Measurements from ENCODE around the gene MAP3K7CL. TPM values are rescaled to one million over a fixed set of nuclear protein-coding genes. Genes with fewer than 3 reads are reported as not detected.

The MAP3K7CL gene
- total RNA-seq, 6 experiments from 2014 or later, result 6.2 to 11.4 (median 7.6) TPM

- H3K36me3 Mint-ChIP-seq (ENCODE audit: low read depth), result 0 out of 2 replicates have a peak, but pooled peaks cover 4% of the 10 kb centered on the region
- no peak overlapping the region for H3K4me3 Mint-ChIP-seq
- H3K27me3 Mint-ChIP-seq (ENCODE audit: insufficient read depth), result no peaks in the 10 kb centered on the region
- no peaks in the 10 kb centered on the region for H3K9me3 Mint-ChIP-seq
- DNase-seq, result no peak
- peak overlapping the region; percentile 39; the same call in 1 of the 2 replicates for H3K27ac Mint-ChIP-seq
- H3K4me1 Mint-ChIP-seq (ENCODE audit: low read depth), result peaks cover 46% of the 10 kb centered on the region
- TF ChIP-seq, protein P1, sequence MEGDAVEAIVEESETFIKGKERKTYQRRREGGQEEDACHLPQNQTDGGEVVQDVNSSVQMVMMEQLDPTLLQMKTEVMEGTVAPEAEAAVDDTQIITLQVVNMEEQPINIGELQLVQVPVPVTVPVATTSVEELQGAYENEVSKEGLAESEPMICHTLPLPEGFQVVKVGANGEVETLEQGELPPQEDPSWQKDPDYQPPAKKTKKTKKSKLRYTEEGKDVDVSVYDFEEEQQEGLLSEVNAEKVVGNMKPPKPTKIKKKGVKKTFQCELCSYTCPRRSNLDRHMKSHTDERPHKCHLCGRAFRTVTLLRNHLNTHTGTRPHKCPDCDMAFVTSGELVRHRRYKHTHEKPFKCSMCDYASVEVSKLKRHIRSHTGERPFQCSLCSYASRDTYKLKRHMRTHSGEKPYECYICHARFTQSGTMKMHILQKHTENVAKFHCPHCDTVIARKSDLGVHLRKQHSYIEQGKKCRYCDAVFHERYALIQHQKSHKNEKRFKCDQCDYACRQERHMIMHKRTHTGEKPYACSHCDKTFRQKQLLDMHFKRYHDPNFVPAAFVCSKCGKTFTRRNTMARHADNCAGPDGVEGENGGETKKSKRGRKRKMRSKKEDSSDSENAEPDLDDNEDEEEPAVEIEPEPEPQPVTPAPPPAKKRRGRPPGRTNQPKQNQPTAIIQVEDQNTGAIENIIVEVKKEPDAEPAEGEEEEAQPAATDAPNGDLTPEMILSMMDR (IDR thresholded peaks at IDR 0.05), result no peak
Measured at GRCh38 chr21:29104239-29104708, 26.2 kb upstream of the MAP3K7CL start.

- Mint-ChIP-seq H3K4me1 (ENCODE audit: low read depth) (peaks cover 37% of the 10 kb centered on the region), H3K4me3 (peak overlapping the region; percentile 18), H3K27me3 (ENCODE audit: insufficient read depth) (no peaks in the 10 kb centered on the region), H3K27ac (peak overlapping the region; percentile 64), H3K36me3 (ENCODE audit: low read depth) (0 out of 2 replicates have a peak, but pooled peaks cover 4% of the 10 kb centered on the region), H3K9me3 (no peaks in the 10 kb centered on the region)
- TF ChIP-seq, protein P1 (IDR thresholded peaks at IDR 0.05), result no peak
- DNase-seq, result peak; percentile 59
Measured at GRCh38 chr21:29105218-29105617, 25.2 kb upstream of the MAP3K7CL start.

GRCh38 chr21:29114765-29115500 is 15.5 kb upstream of the MAP3K7CL start:
- peaks cover 1% of the 10 kb centered on the region for H3K27me3 Mint-ChIP-seq (ENCODE audit: insufficient read depth)
- no peaks in the 10 kb centered on the region for H3K9me3 Mint-ChIP-seq
- peak overlapping the region; percentile 51 for H3K27ac Mint-ChIP-seq
- TF ChIP-seq, protein P1 (IDR thresholded peaks at IDR 0.05), result no peak
- H3K4me3 Mint-ChIP-seq, result no peak overlapping the region
- peaks cover 32% of the 10 kb centered on the region for H3K4me1 Mint-ChIP-seq (ENCODE audit: low read depth)
- peak; percentile 56 for DNase-seq
- no peaks in the 10 kb centered on the region for H3K36me3 Mint-ChIP-seq (ENCODE audit: low read depth)

DNA sequence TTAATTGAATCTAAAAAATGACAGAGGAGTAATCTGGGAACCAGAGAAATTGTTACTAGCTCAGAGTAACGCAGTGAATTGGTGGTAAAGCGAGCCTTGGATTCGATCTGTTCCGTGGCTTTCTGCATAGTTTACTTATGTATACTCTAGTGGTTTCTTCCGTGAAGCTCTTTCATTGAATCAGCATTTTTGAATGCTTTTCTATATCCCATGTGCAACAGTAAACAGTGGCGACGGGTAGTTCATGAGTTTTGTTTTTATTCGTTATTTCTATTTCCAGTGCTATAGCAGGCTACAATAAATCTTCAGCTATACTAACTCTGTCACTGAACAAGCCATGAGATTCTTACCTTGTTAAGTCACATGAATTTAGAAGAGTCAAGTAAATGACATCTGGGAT is 14.5 kb upstream of the MAP3K7CL start:
- no peak overlapping the region for H3K27ac Mint-ChIP-seq
- H3K4me3 Mint-ChIP-seq, result no peak overlapping the region
- TF ChIP-seq, protein P1 (IDR thresholded peaks at IDR 0.05), result no peak
- DNase-seq, result no peak
- H3K9me3 Mint-ChIP-seq, result no peaks in the 10 kb centered on the region
- peaks cover 32% of the 10 kb centered on the region for H3K4me1 Mint-ChIP-seq (ENCODE audit: low read depth)
- H3K36me3 Mint-ChIP-seq (ENCODE audit: low read depth), result no peaks in the 10 kb centered on the region
- H3K27me3 Mint-ChIP-seq (ENCODE audit: insufficient read depth), result peaks cover 1% of the 10 kb centered on the region

DNA sequence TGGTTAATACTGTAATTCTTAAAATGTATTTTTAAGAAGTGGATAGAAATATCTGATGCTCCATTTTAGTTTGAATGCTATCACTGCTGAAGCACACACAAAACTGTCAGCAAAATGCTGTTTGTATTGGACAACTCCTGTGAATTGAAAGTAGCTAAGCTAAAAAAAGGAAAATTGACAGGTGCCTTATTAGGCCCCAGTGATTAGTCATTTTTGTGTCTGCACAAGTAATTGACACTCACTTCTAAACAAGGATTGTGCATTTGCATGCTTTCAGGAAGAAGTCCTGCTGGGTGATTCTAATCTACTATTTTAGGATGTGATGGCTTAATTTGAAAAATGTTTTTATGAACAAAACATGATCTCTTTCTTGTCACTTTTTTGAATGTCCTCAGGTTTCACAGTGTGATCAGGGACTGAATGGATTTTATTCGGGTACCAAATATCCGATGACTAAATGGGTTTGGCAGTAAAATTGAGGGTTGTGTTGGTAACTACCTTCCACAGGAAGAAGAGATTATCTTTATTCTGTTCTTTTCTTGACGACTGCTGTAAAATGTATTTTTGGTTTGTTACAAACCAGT is 13.0 kb upstream of the MAP3K7CL start:
- TF ChIP-seq, protein P1 (IDR thresholded peaks at IDR 0.05), result no peak
- no peak for DNase-seq

More for the DNA sequence above, 13.0 kb upstream of the MAP3K7CL start:
- Mint-ChIP-seq H3K4me3 (no peak overlapping the region), H3K36me3 (ENCODE audit: low read depth) (no peaks in the 10 kb centered on the region), H3K9me3 (no peaks in the 10 kb centered on the region), H3K27me3 (ENCODE audit: insufficient read depth) (no peaks in the 10 kb centered on the region; the same call in 1 of the 2 replicates), H3K27ac (no peak overlapping the region), H3K4me1 (ENCODE audit: low read depth) (peaks cover 32% of the 10 kb centered on the region)

Data from HFFc6 (cell line).